PFSK-1 (cell line): ENCODE data around the gene PJVK.

Experiments used
- POLR2AphosphoS5 ChIP-seq: IDR thresholded peaks from 2 replicates; pipeline ENCODE4 v1.6.1; 2012; ENCODE audit warnings: low read depth, mild to moderate bottlenecking, control low read depth, low read length, moderate library complexity
- REST ChIP-seq, 2 experiments: IDR thresholded peaks; 2 replicates each; pipeline versions ENCODE4 v1.6.1 to v1.8.0; 2011 to 2012; ENCODE audit warnings: low read depth in 2 of 2, low read length in 2 of 2, control low read depth in 1 of 2, inconsistent platforms in 1 of 2, mild to moderate bottlenecking in 1 of 2, moderate library complexity in 1 of 2; ENCODE audit not compliant: insufficient read depth in 1 of 2
- SIN3A ChIP-seq: IDR thresholded peaks from 2 replicates; pipeline ENCODE4 v1.6.1; 2012; ENCODE audit warnings: mild to moderate bottlenecking, low read length, moderate library complexity, borderline replicate concordance; ENCODE audit not compliant: insufficient read depth

DNA sequence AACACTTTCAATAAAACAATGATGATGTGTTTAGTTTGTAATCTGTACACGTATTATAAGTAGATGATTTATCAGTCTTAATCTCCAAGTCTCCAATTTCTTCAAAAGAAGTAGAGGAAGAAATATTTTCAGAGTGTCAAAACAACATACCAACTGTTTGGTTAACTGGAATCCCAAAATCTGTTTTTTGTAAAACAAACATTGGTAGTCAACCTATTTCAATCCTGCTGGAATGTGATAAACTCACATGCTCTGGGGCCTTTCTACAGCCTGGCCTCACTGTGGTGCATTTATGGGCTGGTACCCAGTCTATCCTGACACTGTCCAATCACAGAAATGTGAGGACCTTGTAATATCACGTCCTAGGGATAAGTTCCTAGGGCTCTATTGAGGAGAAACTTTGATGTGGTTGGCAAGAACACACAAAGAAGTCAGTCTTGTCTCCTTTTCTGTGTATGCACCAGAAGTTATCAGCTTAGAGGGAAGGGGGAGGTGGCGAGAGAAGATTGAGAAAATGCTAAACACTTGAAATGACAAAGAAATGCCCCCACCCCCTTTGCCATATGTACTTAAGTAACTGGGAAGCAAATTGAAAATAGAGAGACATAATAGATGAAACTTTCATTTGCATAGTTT is 47.4 kb upstream of the PJVK start:
- TF ChIP-seq POLR2AphosphoS5 (no peak), SIN3A (no peak), REST (IDR thresholded peaks at IDR 0.05; ENCODE audit: insufficient read depth in 1 of 2, low read depth in 2 of 2, low read length in 2 of 2) (no peak)
